ENCODE measurements around the gene SPPL3.

Gene SPPL3

GRCh38 chr12:120757226-120757742 lies 146.9 kb downstream of the SPPL3 start:
- Histone ChIP-seq H3K4me3 (ENCODE audit: low read depth in 1 of 2, low read length in 2 of 2) (no peak overlapping the region), H3K4me1 (ENCODE audit: control insufficient read depth in 1 of 2, insufficient read depth in 2 of 2, low read length in 2 of 2) (peaks cover 0 to 12% of the 10 kb centered on the region in 2 donors), H3K36me3 (ENCODE audit: control insufficient read depth in 1 of 2, insufficient read depth in 2 of 2, low read length in 2 of 2) (no peaks in the 10 kb centered on the region), H3K27me3 (ENCODE audit: low read depth, low read length) (no peaks in the 10 kb centered on the region), H3K9me3 (ENCODE audit: control insufficient read depth in 1 of 2, low read length in 2 of 2) (no peaks in the 10 kb centered on the region), H3K27ac (ENCODE audit: low read length) (no peak overlapping the region)

GRCh38 chr12:120755269-120755668 lies 148.9 kb downstream of the SPPL3 start:
- Histone ChIP-seq H3K9me3 (ENCODE audit: control insufficient read depth in 1 of 2, low read length in 2 of 2) (no peaks in the 10 kb centered on the region), H3K4me3 (ENCODE audit: low read depth in 1 of 2, low read length in 2 of 2) (no peak overlapping the region), H3K27me3 (ENCODE audit: low read depth, low read length) (no peaks in the 10 kb centered on the region), H3K36me3 (ENCODE audit: control insufficient read depth in 1 of 2, insufficient read depth in 2 of 2, low read length in 2 of 2) (no peaks in the 10 kb centered on the region), H3K4me1 (ENCODE audit: control insufficient read depth in 1 of 2, insufficient read depth in 2 of 2, low read length in 2 of 2) (no peaks in the 10 kb centered on the region), H3K27ac (ENCODE audit: low read length) (no peak overlapping the region)

DNA sequence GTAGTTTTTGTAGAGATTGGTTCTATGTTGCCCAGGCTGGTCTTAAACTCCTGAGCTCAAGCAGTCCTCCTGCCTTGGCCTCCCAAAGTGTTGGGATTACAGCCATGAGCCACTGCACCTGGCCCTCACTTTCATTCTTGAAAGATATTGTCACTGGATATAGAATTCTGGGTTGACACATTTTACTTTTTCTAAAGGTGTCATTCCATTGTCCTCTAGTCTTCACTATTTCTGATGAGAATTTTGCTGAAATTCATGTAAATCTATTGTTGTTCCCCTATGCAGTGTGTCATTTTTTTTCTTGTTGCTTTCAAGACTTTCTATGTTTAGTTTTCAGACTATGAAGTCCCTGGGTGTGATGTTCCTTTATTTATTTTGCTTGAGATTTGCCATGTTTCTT lies 149.4 kb downstream of the SPPL3 start:
- H3K36me3 ChIP-seq (ENCODE audit: control insufficient read depth in 1 of 2, insufficient read depth in 2 of 2, low read length in 2 of 2) = no peaks in the 10 kb centered on the region
- H3K27ac ChIP-seq (ENCODE audit: low read length) = no peak overlapping the region
- H3K4me3 ChIP-seq (ENCODE audit: low read depth in 1 of 2, low read length in 2 of 2) = no peak overlapping the region
- no peaks in the 10 kb centered on the region for H3K9me3 ChIP-seq (ENCODE audit: control insufficient read depth in 1 of 2, low read length in 2 of 2)
- H3K27me3 ChIP-seq (ENCODE audit: low read depth, low read length) = no peaks in the 10 kb centered on the region
- no peaks in the 10 kb centered on the region for H3K4me1 ChIP-seq (ENCODE audit: control insufficient read depth in 1 of 2, insufficient read depth in 2 of 2, low read length in 2 of 2)

- no peak overlapping the region for H3K4me3 ChIP-seq (ENCODE audit: low read depth in 1 of 2, low read length in 2 of 2)
- no peak overlapping the region for H3K27ac ChIP-seq (ENCODE audit: low read length)
- H3K27me3 ChIP-seq (ENCODE audit: low read depth, low read length) = no peaks in the 10 kb centered on the region
- no peaks in the 10 kb centered on the region for H3K4me1 ChIP-seq (ENCODE audit: control insufficient read depth in 1 of 2, insufficient read depth in 2 of 2, low read length in 2 of 2)
- no peaks in the 10 kb centered on the region for H3K36me3 ChIP-seq (ENCODE audit: control insufficient read depth in 1 of 2, insufficient read depth in 2 of 2, low read length in 2 of 2)
- H3K9me3 ChIP-seq (ENCODE audit: control insufficient read depth in 1 of 2, low read length in 2 of 2) = no peaks in the 10 kb centered on the region
Measured at GRCh38 chr12:120751389-120751788, 152.8 kb downstream of the SPPL3 start.

- no peak overlapping the region for H3K27ac ChIP-seq (ENCODE audit: low read length)
Measured at GRCh38 chr12:120750806-120751205, 153.4 kb downstream of the SPPL3 start.

GRCh38 chr12:120749256-120749655 lies 154.9 kb downstream of the SPPL3 start:
- Histone ChIP-seq H3K9me3 (ENCODE audit: control insufficient read depth in 1 of 2, low read length in 2 of 2) (no peaks in the 10 kb centered on the region), H3K4me3 (ENCODE audit: low read depth in 1 of 2, low read length in 2 of 2) (no peak overlapping the region), H3K27ac (ENCODE audit: low read length) (no peak overlapping the region), H3K36me3 (ENCODE audit: control insufficient read depth in 1 of 2, insufficient read depth in 2 of 2, low read length in 2 of 2) (no peaks in the 10 kb centered on the region), H3K4me1 (ENCODE audit: control insufficient read depth in 1 of 2, insufficient read depth in 2 of 2, low read length in 2 of 2) (no peaks in the 10 kb centered on the region), H3K27me3 (ENCODE audit: low read depth, low read length) (no peaks in the 10 kb centered on the region)

More at GRCh38 chr12:120750806-120751205, 153.4 kb downstream of the SPPL3 start:
- no peaks in the 10 kb centered on the region for H3K4me1 ChIP-seq (ENCODE audit: control insufficient read depth in 1 of 2, insufficient read depth in 2 of 2, low read length in 2 of 2)
- H3K27me3 ChIP-seq (ENCODE audit: low read depth, low read length) = no peaks in the 10 kb centered on the region
- H3K4me3 ChIP-seq (ENCODE audit: low read depth in 1 of 2, low read length in 2 of 2) = no peak overlapping the region
- no peaks in the 10 kb centered on the region for H3K36me3 ChIP-seq (ENCODE audit: control insufficient read depth in 1 of 2, insufficient read depth in 2 of 2, low read length in 2 of 2)
- H3K9me3 ChIP-seq (ENCODE audit: control insufficient read depth in 1 of 2, low read length in 2 of 2) = no peaks in the 10 kb centered on the region

DNA sequence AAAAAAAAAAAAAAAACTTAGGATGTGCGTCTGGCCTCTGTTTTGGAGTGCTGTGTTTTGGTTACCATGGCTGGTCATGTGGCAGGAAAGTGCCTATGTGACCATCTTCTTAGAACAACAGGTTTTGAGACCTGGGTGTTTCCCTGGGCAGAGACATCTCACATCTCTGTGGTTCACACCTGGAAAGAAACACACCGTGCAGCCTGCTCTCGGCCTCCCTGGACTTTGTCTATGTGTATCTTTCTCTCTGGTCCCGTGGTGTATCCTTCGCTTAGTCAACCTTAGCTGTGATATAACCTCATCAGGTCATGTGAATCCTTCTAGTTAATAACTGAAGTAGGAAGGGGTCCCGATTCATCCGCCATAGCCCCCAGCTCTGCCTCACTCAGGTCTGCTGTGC lies 155.9 kb downstream of the SPPL3 start:
- Histone ChIP-seq H3K9me3 (ENCODE audit: control insufficient read depth in 1 of 2, low read length in 2 of 2) (no peaks in the 10 kb centered on the region), H3K4me3 (ENCODE audit: low read depth in 1 of 2, low read length in 2 of 2) (no peak overlapping the region), H3K4me1 (ENCODE audit: control insufficient read depth in 1 of 2, insufficient read depth in 2 of 2, low read length in 2 of 2) (no peaks in the 10 kb centered on the region), H3K27me3 (ENCODE audit: low read depth, low read length) (no peaks in the 10 kb centered on the region), H3K27ac (ENCODE audit: low read length) (no peak overlapping the region), H3K36me3 (ENCODE audit: control insufficient read depth in 1 of 2, insufficient read depth in 2 of 2, low read length in 2 of 2) (no peaks in the 10 kb centered on the region)

DNA sequence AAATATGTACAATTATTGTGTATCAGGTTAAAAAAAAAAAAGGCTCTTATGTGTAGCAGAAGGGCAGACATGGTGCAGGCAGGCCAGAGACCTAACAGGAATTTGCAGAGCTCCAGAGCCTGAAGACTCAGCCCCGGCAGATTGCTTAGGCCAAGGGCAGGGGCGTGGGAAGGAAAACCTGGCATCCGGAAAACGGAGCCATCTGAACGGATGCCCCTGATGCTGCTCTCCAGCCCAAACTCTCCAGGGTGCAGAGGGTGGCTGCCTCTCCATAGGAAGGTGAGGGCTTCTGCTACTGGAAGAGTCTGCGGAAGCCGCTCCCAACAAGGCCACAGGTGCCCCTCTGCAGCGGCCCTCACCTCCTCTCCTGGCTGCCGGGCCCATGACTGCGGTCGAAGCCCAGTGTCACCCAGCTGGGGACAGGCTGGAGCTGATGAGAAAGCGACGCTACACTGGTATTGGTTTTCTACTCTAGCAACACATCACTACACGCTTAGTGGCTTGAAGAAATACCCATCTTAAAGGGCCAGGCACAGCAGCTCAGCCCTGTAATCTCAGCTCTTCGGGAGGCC lies 159.2 kb downstream of the SPPL3 start:
- no peaks in the 10 kb centered on the region for H3K36me3 ChIP-seq (ENCODE audit: control insufficient read depth in 1 of 2, insufficient read depth in 2 of 2, low read length in 2 of 2)
- no peaks in the 10 kb centered on the region for H3K27me3 ChIP-seq (ENCODE audit: low read depth, low read length)
- H3K9me3 ChIP-seq (ENCODE audit: control insufficient read depth in 1 of 2, low read length in 2 of 2) = no peaks in the 10 kb centered on the region
- H3K4me1 ChIP-seq (ENCODE audit: control insufficient read depth in 1 of 2, insufficient read depth in 2 of 2, low read length in 2 of 2) = no peaks in the 10 kb centered on the region
- no peak overlapping the region for H3K4me3 ChIP-seq (ENCODE audit: low read depth in 1 of 2, low read length in 2 of 2)
- no peak overlapping the region for H3K27ac ChIP-seq (ENCODE audit: low read length)

- Histone ChIP-seq H3K4me1 (ENCODE audit: control insufficient read depth in 1 of 2, insufficient read depth in 2 of 2, low read length in 2 of 2) (no peaks in the 10 kb centered on the region), H3K27me3 (ENCODE audit: low read depth, low read length) (no peaks in the 10 kb centered on the region), H3K9me3 (ENCODE audit: control insufficient read depth in 1 of 2, low read length in 2 of 2) (no peaks in the 10 kb centered on the region), H3K36me3 (ENCODE audit: control insufficient read depth in 1 of 2, insufficient read depth in 2 of 2, low read length in 2 of 2) (peaks cover 0 to 24% of the 10 kb centered on the region in 2 donors), H3K4me3 (ENCODE audit: low read depth in 1 of 2, low read length in 2 of 2) (no peak overlapping the region), H3K27ac (ENCODE audit: low read length) (no peak overlapping the region)
Measured at GRCh38 chr12:120741476-120742421, 162.4 kb downstream of the SPPL3 start.

DNA sequence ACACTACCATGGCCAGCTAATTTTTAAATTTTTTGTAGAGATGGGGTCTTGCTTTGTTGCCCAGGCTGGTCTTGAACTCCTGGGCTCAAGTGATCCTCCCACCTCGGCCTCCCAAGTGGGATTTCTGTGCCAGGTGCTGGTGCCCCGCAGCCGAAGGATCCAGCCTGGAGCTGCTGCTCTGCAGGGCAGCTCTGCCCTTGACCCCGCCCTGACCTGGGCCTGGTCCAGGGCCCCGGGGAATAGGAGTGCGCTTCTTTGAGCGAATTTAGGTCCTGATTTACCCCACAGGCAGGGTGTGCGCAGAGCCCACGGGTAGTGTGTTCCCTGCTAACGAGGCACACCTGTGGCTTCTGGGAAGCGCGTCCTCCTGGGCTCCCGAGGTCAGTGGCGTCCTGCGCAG lies 163.3 kb downstream of the SPPL3 start:
- Histone ChIP-seq H3K4me3 (ENCODE audit: low read depth in 1 of 2, low read length in 2 of 2) (no peak overlapping the region), H3K27me3 (ENCODE audit: low read depth, low read length) (no peaks in the 10 kb centered on the region), H3K36me3 (ENCODE audit: control insufficient read depth in 1 of 2, insufficient read depth in 2 of 2, low read length in 2 of 2) (peaks cover 0 to 27% of the 10 kb centered on the region in 2 donors), H3K27ac (ENCODE audit: low read length) (no peak overlapping the region), H3K4me1 (ENCODE audit: control insufficient read depth in 1 of 2, insufficient read depth in 2 of 2, low read length in 2 of 2) (no peaks in the 10 kb centered on the region), H3K9me3 (ENCODE audit: control insufficient read depth in 1 of 2, low read length in 2 of 2) (no peaks in the 10 kb centered on the region)

DNA sequence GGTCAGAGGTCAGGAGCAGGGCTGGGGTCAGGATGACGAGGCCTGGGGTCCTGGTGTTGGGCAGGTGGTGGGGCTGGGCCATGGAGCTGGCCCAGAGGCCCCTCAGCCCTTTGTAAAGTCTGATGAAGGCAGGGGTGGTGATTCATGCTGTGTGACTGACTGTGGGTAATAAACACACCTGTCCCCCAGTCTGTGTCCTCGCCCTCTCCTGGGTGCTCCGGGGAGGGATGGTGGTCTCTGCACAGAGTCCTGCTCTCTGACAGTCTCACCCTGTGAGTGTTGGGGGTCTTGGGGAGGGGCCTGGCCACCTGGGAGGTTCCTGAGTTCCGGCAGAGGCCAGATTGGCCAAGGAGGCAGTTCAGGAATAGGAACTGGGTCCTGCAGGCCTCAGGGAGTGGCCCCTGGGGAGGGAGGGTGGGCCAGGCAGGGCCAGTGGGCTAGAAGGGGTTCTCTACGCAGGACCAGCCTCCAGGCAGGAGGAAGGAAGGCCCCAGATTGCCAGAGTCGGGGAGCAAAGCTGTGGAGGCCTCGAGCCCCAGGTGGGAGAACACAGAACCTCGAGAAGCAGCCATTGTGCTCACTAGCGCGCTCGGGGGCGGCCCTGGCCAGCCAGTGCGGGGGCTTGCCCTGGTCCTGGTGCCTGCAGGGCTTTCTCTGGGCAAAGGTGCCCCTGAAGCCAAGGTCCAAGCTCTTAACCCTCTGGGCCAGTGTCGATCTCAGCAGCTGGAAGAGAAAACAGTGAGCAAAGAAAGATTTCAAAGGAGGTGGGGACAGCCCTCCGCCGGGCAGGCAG lies 164.1 kb downstream of the SPPL3 start:
- no peak overlapping the region for H3K27ac ChIP-seq (ENCODE audit: low read length)
- no peaks in the 10 kb centered on the region for H3K4me1 ChIP-seq (ENCODE audit: control insufficient read depth in 1 of 2, insufficient read depth in 2 of 2, low read length in 2 of 2)
- H3K27me3 ChIP-seq (ENCODE audit: low read depth, low read length) = no peaks in the 10 kb centered on the region
- H3K9me3 ChIP-seq (ENCODE audit: control insufficient read depth in 1 of 2, low read length in 2 of 2) = no peaks in the 10 kb centered on the region
- H3K4me3 ChIP-seq (ENCODE audit: low read depth in 1 of 2, low read length in 2 of 2) = no peak overlapping the region
- peaks cover 0 to 27% of the 10 kb centered on the region in 2 donors for H3K36me3 ChIP-seq (ENCODE audit: control insufficient read depth in 1 of 2, insufficient read depth in 2 of 2, low read length in 2 of 2)
